Peyer's patch (tissue), 4 donors: Measurements from ENCODE around the gene TMEM222.

Experiments used
- CTCF ChIP-seq, 6 experiments: fragments of 450-650 bp in 4 of 6; fragments of 200-600 bp in 2 of 6; sonication (generic) in 1 of 6; IDR thresholded peaks; one replicate each; pipeline ENCODE4 v1.5.1; 2017 to 2019; ENCODE audit warnings: antibody characterized with exemption in 6 of 6, mild to moderate bottlenecking in 3 of 6, moderate library complexity in 1 of 6
- POLR2A ChIP-seq, 2 donors: fragments of 450-650 bp; IDR thresholded peaks; one replicate each; pipeline ENCODE4 v1.5.1; 2017; ENCODE audit warnings: antibody characterized with exemption in 2 of 2, mild to moderate bottlenecking in 2 of 2, moderate library complexity in 2 of 2

GRCh38 chr1:27351541-27352107, 29.7 kb downstream of the TMEM222 start:
- no peak for TF ChIP-seq CTCF (IDR thresholded peaks at IDR 0.05)
- no peak for TF ChIP-seq POLR2A (IDR thresholded peaks at IDR 0.05)
